ENCODE results near the gene UBXN7. TPM values are rescaled to one million over a fixed set of nuclear protein-coding genes. Genes with fewer than 3 reads are reported as not detected.

The UBXN7 gene
- total and polyA plus RNA-seq, 2 of the 8 experiments (the other 6 are each of a cell fraction or from before 2014, with no cell fraction given) = 18.5 to 109 TPM

DNA sequence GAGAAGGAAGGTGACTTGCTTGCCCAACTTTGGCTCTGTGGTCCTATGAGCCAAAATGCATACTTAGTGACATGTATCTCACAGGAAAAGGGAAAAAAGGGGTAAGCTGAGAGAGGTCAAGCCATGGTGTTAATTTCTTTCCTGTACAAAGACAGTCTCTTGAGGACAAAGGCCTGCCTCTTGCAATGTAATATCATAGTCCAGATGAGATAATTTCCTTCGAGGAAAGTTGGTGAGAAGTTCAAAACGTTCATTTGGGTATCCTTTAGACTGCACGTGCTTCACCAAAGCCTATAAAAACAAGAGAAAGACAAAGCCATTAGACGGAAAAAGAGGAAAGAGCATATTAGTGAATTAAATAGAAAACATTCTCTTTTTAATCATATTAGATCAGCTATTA lies 75.7 kb downstream of the UBXN7 start (continued):
- no peak for TF ChIP-seq POLR2A (IDR thresholded peaks at IDR 0.05; ENCODE audit: control extremely low read depth in 1 of 2, low read depth in 2 of 2, low read length in 2 of 2)
- no peak for TF ChIP-seq KDM4A (IDR thresholded peaks at IDR 0.05; ENCODE audit: low read depth, low read length, severe bottlenecking)
- TF ChIP-seq SIX5 (IDR thresholded peaks at IDR 0.05; ENCODE audit: low read depth, low read length) = no peak

Data from H1 (cell line).